GM10248 (cell line): ENCODE results near the gene UMOD.

ENCODE experiments used
- CTCF ChIA-PET: fragments of 300-600 bp; sonication (Branson Sonifier 250); formaldehyde crosslinking; extraction: SDS; loops from one replicate; lab custom pipeline; 2021; ENCODE audit warnings: antibody characterized with exemption; lab: Yijun Ruan, JAX
- POLR2A ChIA-PET: fragments of 350-650 bp; sonication (Branson Sonifier 250); formaldehyde crosslinking; extraction: SDS; loops from one replicate; lab custom pipeline; 2020; ENCODE audit warnings: antibody characterized with exemption; lab: Yijun Ruan, JAX
- DNase-seq: peaks from one replicate; pipeline ENCODE4 v3.0.0; 2012; ENCODE audit errors: extremely low spot score
- TF ChIP-seq, protein P1 (sequence below): IDR thresholded peaks from 2 replicates; pipeline ENCODE4 v1.5.1; 2012; ENCODE audit warnings: mild to moderate bottlenecking, low read depth; ENCODE audit errors: extremely low read depth, missing control alignments, control extremely low read depth

Gene UMOD

DNA sequence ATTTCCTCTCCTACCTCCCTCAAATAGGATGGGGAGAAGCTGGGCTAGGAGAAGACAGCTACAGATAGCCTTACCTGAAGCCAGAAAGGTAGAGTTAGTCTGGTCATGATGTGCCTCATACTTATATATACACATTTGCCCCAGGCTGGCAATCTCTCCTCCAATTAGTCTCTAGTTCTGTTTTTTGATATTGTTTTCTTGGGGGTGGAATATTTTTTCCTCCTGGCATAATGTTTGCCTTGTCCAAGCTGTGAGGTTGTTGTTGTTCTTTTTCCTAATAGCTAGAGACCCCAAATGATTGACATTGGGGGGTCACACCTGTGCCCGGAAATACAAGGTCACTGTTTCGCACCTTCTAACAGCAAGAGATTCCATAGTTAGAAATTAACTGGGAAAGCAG, at the start of gene UMOD:
Gene UMOD, minus strand, starts transcription at position 101 of the 400 bp plus-strand sequence. CDS start 1,978 bp downstream, outside the sequence.
- DNase-seq: no peak
- ChIA-PET POLR2A (no interaction called here), CTCF (no interaction called here)
- TF ChIP-seq, protein P1, sequence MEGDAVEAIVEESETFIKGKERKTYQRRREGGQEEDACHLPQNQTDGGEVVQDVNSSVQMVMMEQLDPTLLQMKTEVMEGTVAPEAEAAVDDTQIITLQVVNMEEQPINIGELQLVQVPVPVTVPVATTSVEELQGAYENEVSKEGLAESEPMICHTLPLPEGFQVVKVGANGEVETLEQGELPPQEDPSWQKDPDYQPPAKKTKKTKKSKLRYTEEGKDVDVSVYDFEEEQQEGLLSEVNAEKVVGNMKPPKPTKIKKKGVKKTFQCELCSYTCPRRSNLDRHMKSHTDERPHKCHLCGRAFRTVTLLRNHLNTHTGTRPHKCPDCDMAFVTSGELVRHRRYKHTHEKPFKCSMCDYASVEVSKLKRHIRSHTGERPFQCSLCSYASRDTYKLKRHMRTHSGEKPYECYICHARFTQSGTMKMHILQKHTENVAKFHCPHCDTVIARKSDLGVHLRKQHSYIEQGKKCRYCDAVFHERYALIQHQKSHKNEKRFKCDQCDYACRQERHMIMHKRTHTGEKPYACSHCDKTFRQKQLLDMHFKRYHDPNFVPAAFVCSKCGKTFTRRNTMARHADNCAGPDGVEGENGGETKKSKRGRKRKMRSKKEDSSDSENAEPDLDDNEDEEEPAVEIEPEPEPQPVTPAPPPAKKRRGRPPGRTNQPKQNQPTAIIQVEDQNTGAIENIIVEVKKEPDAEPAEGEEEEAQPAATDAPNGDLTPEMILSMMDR: no peak

DNA sequence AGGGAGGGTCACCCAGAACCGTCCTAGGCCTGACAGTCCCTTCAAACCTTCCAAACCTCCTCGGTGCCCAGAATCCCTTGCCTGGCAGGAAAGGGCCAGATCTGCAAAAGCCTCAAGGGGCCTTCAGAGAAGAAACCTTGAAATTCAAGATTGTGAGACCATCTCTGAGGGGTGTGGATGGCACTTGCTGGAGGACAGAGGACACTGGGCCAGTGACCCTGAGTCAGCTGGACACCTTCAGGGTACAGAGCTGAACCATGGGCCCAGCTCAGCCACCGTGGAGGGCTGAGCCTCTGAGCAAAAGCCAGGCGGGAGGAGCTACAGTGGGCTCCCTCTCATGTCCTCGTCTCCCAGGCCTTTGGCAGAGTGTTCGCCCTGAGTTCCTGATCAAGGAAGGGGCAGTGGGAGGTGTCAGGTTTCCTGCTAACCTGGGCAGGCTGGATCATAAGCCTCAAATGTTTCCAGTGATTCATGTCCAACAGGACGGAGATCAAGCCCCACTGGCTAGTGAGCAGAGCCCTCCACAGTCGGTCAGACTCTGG, 49.0 kb upstream of the UMOD start:
- CTCF ChIA-PET: interaction anchor here (1.5 kb wide), 1 partner anchor 16 kb away, joined by 5 read pairs; no protein-coding TSS in a partner anchor
- TF ChIP-seq, protein P1: no peak
- no peak for DNase-seq
- POLR2A ChIA-PET: no interaction called here

DNA sequence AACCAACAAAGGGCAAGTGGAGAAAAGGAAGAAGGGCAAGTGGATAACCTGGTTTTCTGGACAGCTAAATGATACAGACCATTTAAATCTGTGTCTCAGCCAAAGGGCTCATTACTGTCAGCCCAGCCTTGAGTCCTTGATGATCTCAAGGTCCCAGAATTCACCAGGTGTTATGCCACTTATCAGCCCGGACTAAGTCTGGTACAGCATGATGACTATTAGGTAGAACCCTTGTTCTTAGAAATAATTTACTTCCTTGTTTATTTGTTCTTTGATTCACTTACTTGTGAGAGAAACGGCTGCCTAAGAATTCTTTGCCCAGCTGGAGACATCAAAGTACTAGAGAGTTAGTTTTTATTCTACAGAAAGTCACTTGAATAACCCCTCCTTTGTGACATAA, 48.6 kb upstream of the UMOD start:
- ChIA-PET POLR2A (no interaction called here), CTCF (interaction anchor here (1.3 to 1.5 kb wide), 2 partner anchors 15 to 17 kb away, joined by 6 read pairs; no protein-coding TSS in a partner anchor)
- DNase-seq: no peak
- TF ChIP-seq, protein P1: no peak

DNA sequence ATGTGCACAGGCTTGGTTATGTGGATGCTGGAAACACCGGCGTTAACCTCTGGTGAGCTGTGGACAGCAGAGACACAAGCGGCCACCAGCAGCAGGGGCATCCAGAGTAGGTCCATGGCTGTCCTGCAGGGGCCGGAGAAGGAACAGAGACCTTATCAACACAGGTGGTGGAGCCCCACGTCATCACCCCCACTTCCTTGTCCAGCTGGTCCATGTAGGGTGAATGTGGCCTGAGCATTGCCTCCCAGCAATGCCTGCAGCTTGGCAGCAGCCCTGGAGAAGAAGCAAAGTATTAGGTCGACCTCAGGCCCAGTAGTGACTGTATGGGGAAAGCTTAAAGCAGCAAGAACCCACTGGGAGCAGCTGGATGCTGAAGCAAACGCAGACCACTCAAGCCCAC, 46.7 kb upstream of the UMOD start:
- ChIA-PET POLR2A (no interaction called here), CTCF (interaction anchor here (1.1 kb wide), 1 partner anchor 15 kb away, joined by 3 read pairs; no protein-coding TSS in a partner anchor)
- TF ChIP-seq, protein P1: no peak
- DNase-seq: no peak

DNA sequence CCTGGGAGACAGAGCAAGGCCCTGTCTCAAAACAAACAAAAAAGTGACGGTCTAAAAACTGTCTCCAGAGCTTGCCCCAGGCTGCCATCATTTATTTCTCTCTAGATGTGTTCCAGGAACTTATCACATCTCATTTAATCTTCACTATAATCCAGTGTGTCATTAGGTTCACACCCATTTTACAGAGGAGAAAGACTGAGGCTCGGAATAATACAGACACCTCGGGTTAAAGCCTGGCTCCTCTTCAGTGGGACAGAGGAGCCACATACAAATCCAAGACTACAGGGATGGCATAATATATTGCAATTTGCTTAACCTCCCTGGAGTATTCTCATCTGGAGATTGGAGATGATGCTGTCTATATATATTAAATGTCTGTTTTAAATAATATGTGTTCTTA, 46.1 kb upstream of the UMOD start:
- CTCF ChIA-PET: interaction anchor here (1.1 kb wide), 1 partner anchor 15 kb away, joined by 3 read pairs; no protein-coding TSS in a partner anchor
- no peak for DNase-seq
- POLR2A ChIA-PET: no interaction called here

DNA sequence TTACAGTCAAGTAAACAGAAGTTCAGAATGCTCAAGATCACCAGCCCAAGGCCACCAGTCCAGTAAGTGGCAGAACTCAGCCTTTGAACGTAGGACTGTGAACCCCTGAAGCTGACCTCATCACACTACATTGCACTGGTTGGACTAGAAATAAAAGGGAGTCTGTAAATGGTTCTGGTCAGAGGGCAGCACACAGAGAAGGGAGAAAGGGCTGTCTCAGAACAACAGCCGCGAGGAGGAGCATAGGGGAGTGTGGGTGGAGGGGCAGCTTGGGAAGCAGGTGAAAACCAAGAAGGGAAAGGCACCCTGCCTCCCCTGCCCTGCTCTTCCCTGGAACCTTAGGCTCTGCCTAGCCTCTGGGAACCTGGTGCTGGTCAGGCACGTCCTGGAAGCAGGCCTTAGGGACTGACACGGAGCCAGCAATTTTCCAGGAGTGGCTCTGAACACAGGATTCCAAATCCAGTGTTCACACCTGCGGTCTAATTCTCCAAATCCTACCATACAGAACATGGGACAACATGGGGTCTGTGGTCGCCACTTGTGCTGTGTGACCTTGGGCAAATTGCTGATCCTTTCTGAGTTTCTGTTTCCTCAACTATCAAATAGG, 45.1 kb upstream of the UMOD start:
- ChIA-PET CTCF (interaction anchor here (4.9 kb wide), 1 partner anchor 12 kb away, joined by 56 read pairs; no protein-coding TSS in a partner anchor), POLR2A (no interaction called here)
- TF ChIP-seq, protein P1: no peak
- DNase-seq: no peak

More for the DNA sequence above, 46.1 kb upstream of the UMOD start:
- TF ChIP-seq, protein P1: no peak
